ENCODE data around the gene PTPRN2.

DNA sequence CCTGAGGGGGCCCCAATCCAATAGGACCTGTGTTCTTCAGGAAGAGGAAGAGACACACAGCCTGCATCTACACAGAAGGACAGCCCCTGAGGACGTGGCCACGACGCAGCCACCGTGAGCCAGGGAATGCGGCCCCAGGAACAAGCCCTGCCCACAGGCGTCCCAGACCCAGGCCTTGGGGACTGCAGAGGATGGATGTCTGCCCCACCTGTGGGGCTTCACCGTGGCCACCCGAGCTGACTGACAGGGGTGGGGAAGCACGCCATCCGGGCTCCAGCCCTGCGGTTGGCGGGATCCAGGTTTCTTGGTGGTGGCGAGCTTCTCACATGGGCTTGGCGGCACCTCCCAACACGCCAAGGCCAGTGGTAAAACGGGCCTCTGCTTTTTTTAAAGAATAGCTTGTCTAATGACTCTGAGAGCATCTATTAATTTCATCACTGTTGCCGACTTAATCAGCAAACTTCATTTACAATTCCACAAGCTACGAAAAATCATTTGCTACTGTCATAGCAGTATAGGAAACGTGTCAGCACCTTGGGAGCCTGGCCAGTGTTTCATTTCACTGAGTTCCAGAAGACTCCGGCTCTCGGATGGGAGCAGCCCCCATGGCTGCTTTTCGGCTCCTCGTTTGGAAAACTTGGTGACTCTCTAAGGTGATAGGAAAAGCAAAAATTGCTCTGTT, 584.0 kb downstream of the PTPRN2 start:
- TF ChIP-seq EP300 (IDR thresholded peaks at IDR 0.05; ENCODE audit: borderline replicate concordance in 1 of 2, low read depth in 1 of 2, low read length in 1 of 2) (no peak), JUND (IDR thresholded peaks at IDR 0.05) (no peak), TCF12 (IDR thresholded peaks at IDR 0.05) (no peak), CTCF (IDR thresholded peaks at IDR 0.05) (no peak), MXI1 (IDR thresholded peaks at IDR 0.05; ENCODE audit: low read depth, low read length) (no peak), GATA2 (CRISPR knock-in tag; IDR thresholded peaks at IDR 0.05) (no peak), TAF1 (IDR thresholded peaks at IDR 0.05; ENCODE audit: borderline replicate concordance, low read depth, low read length) (no peak)
